ENCODE results near the gene ACOXL. TPM values are rescaled to one million over a fixed set of nuclear protein-coding genes. Genes with fewer than 3 reads are reported as not detected.

The ACOXL gene
- polyA plus RNA-seq, 3 donors = 0.35 TPM; not detected in 2

GRCh38 chr2:110810404-110810803 is 78.0 kb downstream of the ACOXL start:
- Mint-ChIP-seq H3K9me3 (no peaks in the 10 kb centered on the region), H3K4me1 (peaks cover 10% of the 10 kb centered on the region), H3K4me3 (no peak overlapping the region), H3K27me3 (ENCODE audit: low read depth in 3 of 3) (peaks cover 8 to 17% (median 12%) of the 10 kb centered on the region in 3 donors), H3K27ac (no peak overlapping the region), H3K36me3 (no peaks in the 10 kb centered on the region)
- Histone ChIP-seq H3K4me3 (replicated peaks in 1 of 3; ENCODE audit: low read depth in 2 of 3, low read length in 3 of 3) (no peak overlapping the region), H3K4me1 (ENCODE audit: control insufficient read depth in 1 of 2, insufficient read depth in 2 of 2, low read length in 2 of 2) (no peaks in the 10 kb centered on the region), H3K9me3 (replicated peaks in 1 of 2; ENCODE audit: control insufficient read depth in 1 of 2, insufficient read depth in 1 of 2, low read length in 2 of 2) (no peaks in the 10 kb centered on the region), H3K36me3 (replicated peaks in 1 of 2; ENCODE audit: control insufficient read depth in 1 of 2, insufficient read depth in 2 of 2, low read length in 2 of 2) (no peaks in the 10 kb centered on the region), H3K79me2 (ENCODE audit: insufficient read depth, low read length) (no peaks in the 10 kb centered on the region), H4K20me1 (ENCODE audit: insufficient read depth, low read length) (no peaks in the 10 kb centered on the region), H3K27ac (ENCODE audit: low read depth in 1 of 2, low read length in 2 of 2) (no peak overlapping the region), H3K27me3 (ENCODE audit: control insufficient read depth in 2 of 2, insufficient read depth in 2 of 2, low read length in 2 of 2) (peaks cover 0 to 8% of the 10 kb centered on the region in 2 donors), H2AFZ (ENCODE audit: insufficient read depth, low read depth, low read length, poor library complexity, severe bottlenecking) (no peak overlapping the region), H3K9ac (ENCODE audit: insufficient read depth, low read length, poor library complexity, severe bottlenecking) (no peak overlapping the region), H3K4me2 (replicated peaks; ENCODE audit: extremely low read depth, low read length, poor library complexity, severe bottlenecking) (no peak overlapping the region)
- intact Hi-C loops (cut with micrococcal nuclease) = loop anchor here (10.0 kb wide), 2 partner anchors 304 to 314 kb away; partner anchors contain the start of gene BCL2L11 (in 1 of the 2)
- DNase-seq = no peak
- TF ChIP-seq CTCF (IDR thresholded peaks at IDR 0.05) = no peak
- WGBS (ENCODE audit: insufficient coverage) = 96% methylated on average over 1 of the region's 2 CpGs

GRCh38 chr2:110812726-110813645 is 80.6 kb downstream of the ACOXL start:
- H3K36me3 Mint-ChIP-seq = no peaks in the 10 kb centered on the region
- Histone ChIP-seq H3K4me2 (replicated peaks; ENCODE audit: extremely low read depth, low read length, poor library complexity, severe bottlenecking) (no peak overlapping the region), H3K27ac (ENCODE audit: low read depth in 1 of 2, low read length in 2 of 2) (no peak overlapping the region), H3K9ac (ENCODE audit: insufficient read depth, low read length, poor library complexity, severe bottlenecking) (no peak overlapping the region), H2AFZ (ENCODE audit: insufficient read depth, low read depth, low read length, poor library complexity, severe bottlenecking) (no peak overlapping the region), H3K4me1 (ENCODE audit: control insufficient read depth in 1 of 2, insufficient read depth in 2 of 2, low read length in 2 of 2) (no peaks in the 10 kb centered on the region), H3K36me3 (replicated peaks in 1 of 2; ENCODE audit: control insufficient read depth in 1 of 2, insufficient read depth in 2 of 2, low read length in 2 of 2) (no peaks in the 10 kb centered on the region), H4K20me1 (ENCODE audit: insufficient read depth, low read length) (no peaks in the 10 kb centered on the region), H3K27me3 (ENCODE audit: control insufficient read depth in 2 of 2, insufficient read depth in 2 of 2, low read length in 2 of 2) (no peaks in the 10 kb centered on the region), H3K79me2 (ENCODE audit: insufficient read depth, low read length) (no peaks in the 10 kb centered on the region), H3K4me3 (replicated peaks in 1 of 3; ENCODE audit: low read depth in 2 of 3, low read length in 3 of 3) (no peak overlapping the region), H3K9me3 (replicated peaks in 1 of 2; ENCODE audit: control insufficient read depth in 1 of 2, insufficient read depth in 1 of 2, low read length in 2 of 2) (no peaks in the 10 kb centered on the region)
- intact Hi-C loops (cut with micrococcal nuclease) = loop anchor here (10.0 kb wide), 2 partner anchors 302 to 312 kb away; partner anchors contain the start of gene BCL2L11 (in 1 of the 2)
- 94% methylated on average over 10 of the region's 12 CpGs for WGBS (ENCODE audit: insufficient coverage)
- H3K4me1 Mint-ChIP-seq = peaks cover 4% of the 10 kb centered on the region
- no peak overlapping the region for H3K4me3 Mint-ChIP-seq
- no peak for TF ChIP-seq CTCF (IDR thresholded peaks at IDR 0.05)
- no peaks in the 10 kb centered on the region for H3K9me3 Mint-ChIP-seq
- no peak for DNase-seq
- H3K27ac Mint-ChIP-seq = no peak overlapping the region
- peaks cover 4% of the 10 kb centered on the region in 3 donors for H3K27me3 Mint-ChIP-seq (ENCODE audit: low read depth in 3 of 3)
